Adrenal gland (tissue), 12 donors: ENCODE results near the gene HSP90AB1. TPM values are rescaled to one million over a fixed set of nuclear protein-coding genes. Genes with fewer than 3 reads are reported as not detected.

Experiments
- DNase-seq, 7 donors: peaks; one replicate each; pipeline ENCODE4 v3.0.0-alpha.2; 2019 to 2020
- H3K27ac ChIP-seq, 5 donors: fragments of 200-600 bp; sonication (generic) in 4 of 5; 1 replicate in 3 of 5; 2 replicates in 2 of 5; pipeline versions ENCODE4 v1.5.1 to v1.8.0; 2016 to 2020; ENCODE audit warnings: mild to moderate bottlenecking in 1 of 5
- H3K27me3 ChIP-seq: fragments of 200-600 bp; 2 replicates; pipeline ENCODE4 v1.8.0; 2021
- H3K36me3 ChIP-seq, 2 donors: fragments of 200-600 bp; replicated peaks in 1 of 2; 1 replicate in 1 of 2; 2 replicates in 1 of 2; pipeline versions ENCODE4 v1.5.1 to v1.8.0; 2018 to 2022
- H3K4me1 ChIP-seq, 2 donors: fragments of 200-600 bp; replicated peaks in 1 of 2; 1 replicate in 1 of 2; 2 replicates in 1 of 2; pipeline versions ENCODE4 v1.5.1 to v1.8.0; 2018 to 2021
- H3K4me3 ChIP-seq, 4 donors: fragments of 200-600 bp; sonication (generic) in 3 of 4; one replicate each; pipeline ENCODE4 v1.5.1; 2016 to 2018
- H3K9me3 ChIP-seq, 3 donors: fragments of 200-600 bp; sonication (generic) in 1 of 3; replicated peaks in 1 of 3; 1 replicate in 2 of 3; 2 replicates in 1 of 3; pipeline versions ENCODE4 v1.5.1 to v1.8.0; 2016 to 2021
- CTCF ChIP-seq, 6 experiments: fragments of 450-650 bp in 4 of 6; fragments of 200-600 bp in 2 of 6; sonication (generic) in 1 of 6; IDR thresholded peaks; 1 replicate in 5 of 6; 2 replicates in 1 of 6; pipeline versions ENCODE4 v1.5.1 to v1.8.0; 2016 to 2021; ENCODE audit warnings: antibody characterized with exemption in 6 of 6, mild to moderate bottlenecking in 2 of 6, moderate library complexity in 1 of 6
- POLR2A ChIP-seq, 2 donors: fragments of 450-650 bp; IDR thresholded peaks; one replicate each; pipeline ENCODE4 v1.6.1; 2017; ENCODE audit warnings: antibody characterized with exemption in 2 of 2, mild to moderate bottlenecking in 2 of 2, moderate library complexity in 1 of 2
- WGBS, 4 donors: extraction: QIAGEN DNeasy Blood & Tissue Kit in 2 of 4; methylation state at CpG; one replicate each; pipeline versions ENCODE4 v1.1.5 to v1.1.7; 2013 to 2017; 5-methylcytosine and 5-hydroxymethylcytosine counted together
- intact Hi-C, 2 donors: fragments of 100-400 bp; cut with DNase I; formaldehyde crosslinking; loops; one replicate each; pipeline versions ENCODE4 v1.14.1 to v1.15.0; 2022 to 2023
- polyA plus RNA-seq, 3 donors: library from polyadenylated mRNA; stranded (reverse); fragments of 200-250 nt in 2 of 3; fragments of 350-450 nt in 1 of 3; fragmentation: Illumina TruSeq in 1 of 3; extraction: RNeasy Lipid Tissue Mini Kit (QIAGEN cat#74804) in 1 of 3; gene quantifications; one replicate each; pipeline ENCODE4 v1.2.3, GENCODE V29; 2013 to 2014
- total RNA-seq, 9 donors: library from RNA; depleted of rRNA in 4 of 9; stranded (reverse); fragments of >200 nt in 4 of 9; fragments of 120-200 nt in 1 of 9; fragmentation: NEBNext Ultra II Directional in 1 of 9; extraction: Animal tissue kit (Norgen Biotek cat#: 25700) in 1 of 9; gene quantifications; one replicate each; pipeline versions ENCODE4 v1.1.0 to v1.2.4, GENCODE V29; 2013 to 2023
- donor health status: healthy with polysubstance abuse.
- donor health status: Bipolar disorder and iron deficiency.
- donor health status: DM: yes; HTN: yes; CAD: no.
- donor health status: DM: no; HTN: no; CAD: no.
- donor health status: DM: no; HTN: no; CAD: no.
- donor health status: DM: yes; HTN: yes; CAD: no.

HSP90AB1 gene
- total and polyA plus RNA-seq, 12 donors = 275 to 2,249 (median 857) TPM

- H3K4me3 ChIP-seq = peak overlapping the region in 3 of 4 donors; percentile 4 to 100 (median 92)
- H3K9me3 ChIP-seq = no peaks in the 10 kb centered on the region
- H3K27ac ChIP-seq = peak overlapping the region in 4 of 5 donors; percentile 70 to 98 (median 88)
- H3K27me3 ChIP-seq = no peaks in the 10 kb centered on the region
- H3K4me1 ChIP-seq = peaks cover 13 to 29% of the 10 kb centered on the region in 2 donors
- WGBS, 4 donors = 19 to 31% (median 21%) methylated on average over 11 to 15 of the region's 15 CpGs
- peak in 1 of 7 donors; percentile 27 for DNase-seq
- H3K36me3 ChIP-seq = peaks cover 0 to 51% of the 10 kb centered on the region in 2 donors
- no peak for TF ChIP-seq CTCF (IDR thresholded peaks at IDR 0.05)
- no peak for TF ChIP-seq POLR2A (IDR thresholded peaks at IDR 0.05)
- intact Hi-C loops = no loop called here
Observed at GRCh38 chr6:44255871-44256774, 9.2 kb downstream of the HSP90AB1 start.

- no peak for DNase-seq
- 0 to 7% (median 1%) methylated on average over 3 to 12 of the region's 12 CpGs; no CpG with 5 or more reads in 1 of the 4 donors for WGBS, 4 donors
- Histone ChIP-seq H3K36me3 (peaks cover 0 to 45% of the 10 kb centered on the region in 2 donors), H3K27ac (peak overlapping the region in 4 of 5 donors; percentile 70 to 98 (median 88)), H3K9me3 (no peaks in the 10 kb centered on the region), H3K4me3 (peak overlapping the region; percentile 66 to 100 (median 89)), H3K4me1 (peaks cover 13 to 25% of the 10 kb centered on the region in 2 donors), H3K27me3 (no peaks in the 10 kb centered on the region)
- intact Hi-C loops = no loop called here
- TF ChIP-seq CTCF (IDR thresholded peaks at IDR 0.05) (no peak), POLR2A (IDR thresholded peaks at IDR 0.05) (no peak)
Observed at GRCh38 chr6:44256775-44257024, 9.8 kb downstream of the HSP90AB1 start.

- Histone ChIP-seq H3K4me3 (peak within 1 kb of the TSS; percentile 66 to 100 (median 89)), H3K27ac (peak within 1 kb of the TSS; percentile 34 to 98 (median 85)), H3K9me3 (no peaks in the 10 kb centered on the region), H3K4me1 (peaks cover 13 to 22% of the 10 kb centered on the region in 2 donors), H3K36me3 (peaks cover 0 to 40% of the 10 kb centered on the region in 2 donors), H3K27me3 (no peaks in the 10 kb centered on the region)
- peak; percentile 72 to 84 (median 75) for DNase-seq
- WGBS, 4 donors = 0 to 1% (median 0%) methylated on average over 5 to 80 of the region's 80 CpGs; no CpG with 5 or more reads in 1 of the 4 donors
- intact Hi-C loops = no loop called here
- TF ChIP-seq CTCF (IDR thresholded peaks at IDR 0.05) (peak in 3 of 6 experiments; percentile 83 to 87 (median 86)), POLR2A (IDR thresholded peaks at IDR 0.05) (peak; percentile 59 to 76)
Observed at GRCh38 chr6:44257025-44257752, 10.3 kb downstream of the HSP90AB1 start, which contains the start of gene SLC35B2. TSS of gene SLC35B2 (minus strand) at chr6:44257528. CDS start at chr6:44257410, 118 bp downstream.

- Histone ChIP-seq H3K36me3 (peaks cover 0 to 34% of the 10 kb centered on the region in 2 donors), H3K27me3 (no peaks in the 10 kb centered on the region), H3K9me3 (no peaks in the 10 kb centered on the region), H3K27ac (peak overlapping the region in 3 of 5 donors; percentile 85 to 98 (median 92)), H3K4me1 (peaks cover 13 to 29% of the 10 kb centered on the region in 2 donors), H3K4me3 (peak overlapping the region in 2 of 4 donors; percentile 92 to 100)
- peak in 3 of 6 experiments; percentile 23 to 45 (median 34) for TF ChIP-seq CTCF (IDR thresholded peaks at IDR 0.05)
- no peak for TF ChIP-seq POLR2A (IDR thresholded peaks at IDR 0.05)
- DNase-seq = no peak
- intact Hi-C loops = no loop called here
- 23 to 29% (median 26%) methylated on average over 15 of the region's 15 CpGs for WGBS, 4 donors
Observed at GRCh38 chr6:44257753-44258324, 10.9 kb downstream of the HSP90AB1 start.
